ENCODE measurements around the gene DAGLB.
"Not testable (repeated sequence)": the region's sequence is repeated elsewhere in the genome, so short reads cannot be mapped to it uniquely, and the experiment has no call there.

Gene DAGLB

DNA sequence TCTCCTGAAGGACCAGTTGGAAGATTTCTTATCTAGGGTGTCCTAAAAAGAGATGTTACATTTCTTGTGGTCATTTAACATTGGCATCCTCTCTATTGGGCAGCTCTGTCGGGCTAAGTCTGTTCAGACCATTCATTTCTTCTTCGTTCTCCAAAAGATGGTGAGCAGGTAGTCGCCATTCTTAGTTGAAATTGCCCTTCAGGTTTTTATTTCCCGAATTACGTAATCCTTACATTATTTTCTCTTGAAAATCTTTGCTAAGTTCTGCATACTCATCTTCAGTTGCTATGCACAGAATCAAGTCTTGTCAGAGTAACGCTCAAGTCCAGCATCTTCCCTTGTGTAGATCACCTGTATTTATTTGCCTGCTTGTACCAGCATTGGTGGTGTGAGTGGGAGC, 53.6 kb downstream of the DAGLB start:
- DNase-seq: no peak

DNA sequence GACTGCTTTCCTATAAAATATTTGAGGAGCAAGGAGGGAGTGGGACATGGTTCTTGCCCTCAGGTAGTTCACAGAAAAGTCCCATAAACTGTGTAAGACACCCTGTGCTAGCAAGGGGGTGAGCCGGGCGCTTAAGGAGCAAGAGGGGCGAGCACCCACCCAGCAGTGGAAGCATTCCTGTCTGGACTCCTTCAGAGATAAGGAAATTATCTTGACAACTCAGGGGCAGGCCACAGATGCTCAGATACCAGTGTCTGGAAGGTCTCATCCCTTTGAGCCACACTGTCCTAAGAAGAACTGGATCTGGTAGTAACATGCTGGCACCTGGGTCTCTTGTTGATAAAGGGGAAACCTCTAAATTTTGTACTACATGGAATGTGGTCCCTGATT, 54.1 kb downstream of the DAGLB start:
- no peak for DNase-seq

DNA sequence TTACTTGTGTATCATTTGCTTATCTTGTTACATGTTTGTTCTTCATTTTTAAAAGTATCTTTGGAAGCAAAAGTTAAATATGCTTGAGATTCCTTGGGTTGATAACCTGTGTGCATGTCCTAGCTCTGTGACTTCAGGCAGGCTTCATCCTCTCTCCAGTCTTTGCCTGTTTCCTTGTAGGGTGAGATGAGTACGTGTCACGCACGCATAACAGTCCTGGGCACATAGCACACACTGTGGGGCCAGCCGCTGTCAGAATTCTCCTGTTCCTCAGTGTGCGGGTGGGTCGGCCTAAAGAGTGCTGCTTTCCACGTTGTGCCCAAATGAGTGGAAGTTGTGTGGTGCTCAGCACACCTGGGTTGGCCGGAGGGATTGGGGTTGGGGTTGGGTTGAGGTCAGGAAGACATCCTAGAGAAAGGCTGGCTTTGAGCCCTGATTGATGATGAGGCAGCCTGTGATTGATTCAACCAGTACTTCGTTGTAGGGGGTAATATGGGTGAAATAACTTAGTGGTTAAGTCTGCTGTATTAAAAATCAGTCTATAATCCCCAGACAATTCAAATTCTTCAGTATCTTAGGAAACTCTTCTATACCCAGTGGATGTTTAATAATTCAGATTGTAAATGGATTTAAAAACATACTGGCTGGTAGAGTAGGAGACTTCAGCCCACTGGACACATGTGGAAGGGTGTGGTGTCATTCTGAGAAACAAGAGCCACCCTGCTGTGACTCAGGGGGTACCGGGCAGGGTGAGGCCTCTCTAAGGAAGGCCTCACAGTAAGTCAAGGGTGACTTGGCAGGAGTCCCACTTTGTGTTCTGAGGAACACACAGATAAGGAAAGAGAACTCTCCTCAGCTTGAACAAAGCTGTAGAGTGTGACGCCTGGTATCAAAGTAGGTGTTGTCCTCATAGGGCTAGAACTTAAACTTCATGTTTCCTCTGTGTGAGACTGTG, 54.8 kb downstream of the DAGLB start:
- no peak for DNase-seq

GRCh38 chr7:6389728-6390127, 58.0 kb downstream of the DAGLB start:
- no peak for DNase-seq

DNA sequence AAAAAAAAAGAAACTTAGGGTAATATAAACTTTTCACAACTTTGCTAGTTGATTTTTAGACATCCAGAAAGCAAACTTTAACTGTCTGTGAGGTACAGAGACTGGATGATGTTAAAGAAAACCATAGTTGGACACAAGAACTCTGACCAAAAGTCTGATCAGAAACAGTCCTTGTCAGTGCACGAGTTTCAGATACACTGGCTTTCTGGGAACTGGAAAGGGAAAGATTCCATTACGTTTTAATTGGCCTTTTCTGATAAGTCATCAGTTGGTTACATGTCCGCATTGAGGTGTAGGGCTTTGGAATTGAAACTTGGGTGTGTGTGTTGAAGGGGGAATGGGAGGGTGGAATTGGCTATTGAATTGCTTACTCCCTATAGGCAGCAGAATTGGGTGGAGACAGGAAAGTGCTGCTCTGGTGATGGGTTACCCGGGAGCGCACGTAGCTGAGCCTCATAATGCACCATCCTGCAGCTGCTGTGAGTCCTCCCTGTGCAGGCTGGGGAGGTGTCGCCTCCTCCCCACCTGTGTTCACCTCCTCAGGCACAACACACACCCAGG, 59.9 kb downstream of the DAGLB start:
- DNase-seq: no peak

DNA sequence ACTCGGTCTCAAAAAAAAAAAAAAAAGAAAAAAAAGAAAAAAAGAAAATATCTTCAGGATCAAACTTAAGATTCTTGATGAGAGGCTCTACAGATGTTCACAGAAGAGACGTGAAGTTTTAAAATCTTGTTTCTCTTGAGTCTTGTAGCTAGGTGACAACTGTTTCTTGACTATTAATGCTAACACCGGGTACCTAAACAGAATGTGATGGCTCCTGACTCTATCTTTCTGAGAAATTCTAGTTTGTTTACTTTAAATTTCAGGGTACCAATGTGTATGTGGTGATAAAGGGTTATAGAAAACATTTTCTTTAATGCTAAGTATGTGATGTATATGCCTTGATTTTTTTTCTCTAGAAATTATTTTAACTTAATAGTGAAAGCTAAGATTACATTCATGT, 61.0 kb downstream of the DAGLB start:
- no peak for DNase-seq

- DNase-seq: peak; percentile 56
Observed at GRCh38 chr7:6385909-6386560, 61.7 kb downstream of the DAGLB start.

DNA sequence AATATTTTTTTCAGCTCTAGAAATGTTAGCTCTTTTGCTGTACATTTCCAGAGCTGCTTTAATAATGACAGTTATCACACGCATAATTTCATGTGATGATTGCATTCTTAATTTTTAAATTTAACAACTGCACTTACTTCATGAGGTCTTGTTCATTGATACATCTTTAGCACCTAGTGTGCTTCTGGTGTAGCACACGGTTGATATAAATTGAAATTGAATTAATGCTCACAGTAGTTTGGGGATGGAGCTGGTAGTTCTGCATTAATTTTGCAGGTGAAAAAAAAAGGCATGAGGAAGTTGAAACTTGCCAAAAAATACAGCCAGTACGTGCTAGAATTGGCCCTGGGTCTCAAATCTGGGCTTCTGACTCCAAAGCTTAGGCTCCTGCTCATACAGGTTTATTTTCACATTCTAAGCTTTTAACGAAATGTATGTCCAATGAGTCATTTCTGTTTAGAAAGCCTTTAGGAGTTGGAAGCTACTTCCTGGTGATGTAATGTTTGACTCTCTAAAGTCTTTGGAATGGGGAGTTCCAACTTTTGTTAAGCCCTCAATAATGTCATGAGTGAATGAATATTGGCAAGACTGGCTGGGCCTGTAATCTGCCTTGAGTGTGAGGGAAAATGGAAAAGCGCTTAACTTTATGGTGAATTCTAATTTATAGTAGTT, 62.5 kb downstream of the DAGLB start:
- no peak for DNase-seq

GRCh38 chr7:6384327-6384726, 63.4 kb downstream of the DAGLB start:
- no peak for DNase-seq

DNA sequence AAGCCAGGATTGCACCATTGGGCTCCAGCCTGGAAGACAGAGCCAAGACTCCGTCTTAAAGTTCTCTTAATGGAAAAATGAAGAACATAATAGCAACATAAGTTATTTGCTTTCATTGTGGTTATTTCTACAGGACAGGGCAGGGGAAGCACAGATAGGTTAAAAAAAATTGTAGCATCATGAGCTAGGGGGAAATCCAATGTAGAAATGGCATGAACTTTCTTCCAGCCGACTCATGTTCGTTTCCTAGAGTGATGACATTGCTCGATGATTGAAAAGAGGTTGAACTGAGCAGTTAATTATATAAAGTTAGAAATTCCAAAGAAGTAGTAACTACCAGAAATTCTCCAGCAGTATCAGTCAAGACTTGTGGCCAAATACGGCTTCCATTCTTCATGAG, 64.9 kb downstream of the DAGLB start:
- DNase-seq: no peak

DNA sequence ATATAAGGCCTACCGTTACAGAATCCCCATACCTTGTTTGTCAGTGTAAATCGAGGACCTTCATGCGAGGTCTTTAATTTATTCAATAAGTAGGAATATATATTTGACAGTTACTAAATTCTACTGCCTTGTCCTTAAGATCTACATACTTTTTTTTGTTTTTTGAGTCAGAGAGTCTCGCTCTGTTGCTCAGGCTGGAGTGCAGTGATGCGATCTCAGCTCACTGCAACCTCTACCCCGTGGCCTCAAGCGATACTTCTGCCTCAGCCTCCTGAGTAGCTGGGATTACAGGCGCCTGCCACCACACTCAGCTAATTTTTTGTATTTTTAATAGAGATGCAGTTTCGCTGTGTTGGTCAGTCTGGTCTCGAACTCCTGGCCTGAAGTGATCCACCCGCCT, 65.9 kb downstream of the DAGLB start:
- not testable (repeated sequence) for DNase-seq

- no peak for DNase-seq
Observed at GRCh38 chr7:6380310-6381095, 67.3 kb downstream of the DAGLB start.

- no peak for DNase-seq
Observed at GRCh38 chr7:6379886-6380285, 67.9 kb downstream of the DAGLB start.

DNA sequence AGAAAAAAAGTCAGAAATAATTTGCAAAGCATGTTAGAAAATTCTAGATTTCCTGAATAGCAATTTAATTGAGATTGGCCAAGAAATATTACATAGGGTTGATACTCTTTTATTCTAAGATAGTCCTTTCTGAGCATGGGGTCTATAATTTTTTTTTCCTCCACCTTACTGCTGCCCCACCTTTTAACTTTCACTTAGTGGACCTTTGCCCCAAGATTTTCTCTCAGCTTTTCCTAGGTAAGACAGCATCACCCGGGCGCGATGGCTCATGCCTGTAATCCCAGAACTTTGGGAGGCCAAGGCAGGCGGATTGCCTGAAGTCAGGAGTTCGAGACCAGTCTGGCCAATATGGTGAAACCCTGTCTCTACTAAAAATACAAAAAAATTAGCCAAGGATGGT, 69.2 kb downstream of the DAGLB start:
- not testable (repeated sequence) for DNase-seq

DNA sequence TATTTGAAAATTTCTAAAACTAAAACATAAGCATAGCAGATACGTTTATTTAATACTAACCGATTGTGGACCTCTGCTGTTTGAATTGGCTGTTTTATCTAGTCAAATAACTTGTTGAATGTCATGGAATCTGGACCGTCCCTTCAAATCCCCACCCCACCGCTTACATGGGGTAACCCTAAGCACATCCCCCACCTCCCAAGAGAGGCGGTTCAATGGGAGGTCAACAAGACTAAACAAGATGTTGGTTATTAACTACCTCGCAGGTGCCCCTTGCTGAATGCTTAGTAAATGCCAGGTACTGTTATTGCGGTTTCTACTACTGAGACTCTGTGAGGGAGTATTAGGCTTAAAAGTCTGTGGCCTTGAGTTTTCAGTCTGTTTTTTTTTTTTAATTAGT, 70.9 kb downstream of the DAGLB start:
- no peak for DNase-seq

DNA sequence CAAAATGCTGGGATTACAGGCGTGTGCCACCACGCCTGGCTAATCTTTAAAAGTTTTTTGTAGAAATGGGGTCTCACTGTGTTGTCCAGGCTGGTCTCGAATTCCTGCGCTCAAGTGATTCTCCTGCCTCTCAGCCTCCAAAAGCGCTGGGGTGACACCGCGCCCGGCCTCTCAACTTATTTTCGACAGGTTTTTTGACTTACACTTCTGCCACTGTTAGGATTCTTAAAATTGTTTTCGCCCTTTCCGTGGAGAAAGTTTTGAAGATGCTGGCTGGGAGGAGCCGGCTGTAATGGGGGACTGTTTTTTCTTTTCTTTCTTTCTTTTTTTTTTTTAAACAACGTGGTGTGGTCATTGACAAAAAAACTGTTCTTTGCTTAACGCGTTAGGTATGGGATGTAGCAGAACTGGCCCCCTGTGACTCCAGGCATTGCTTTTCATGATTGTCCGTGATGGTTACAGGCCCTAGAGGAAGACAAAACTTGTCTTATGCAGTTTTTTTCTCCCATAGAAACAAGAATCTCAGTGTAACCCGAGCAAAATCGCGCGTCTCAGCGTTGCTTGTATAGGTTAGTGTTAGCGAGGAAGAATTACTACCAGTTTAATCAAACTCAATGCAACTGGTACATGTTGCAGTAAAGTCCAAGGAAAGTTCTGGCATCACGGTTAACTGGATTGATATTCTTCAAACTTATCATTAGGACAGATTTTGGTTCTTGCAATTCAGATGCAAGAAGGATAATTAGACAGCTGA, 72.2 kb downstream of the DAGLB start:
- peak; percentile 9 for DNase-seq

GRCh38 chr7:6367701-6368211, 80.0 kb downstream of the DAGLB start:
- DNase-seq: no peak

GRCh38 chr7:6365451-6365850, 82.3 kb downstream of the DAGLB start:
- DNase-seq: no peak

GRCh38 chr7:6360841-6361240, 86.9 kb downstream of the DAGLB start:
- no peak for DNase-seq

GRCh38 chr7:6359734-6360133, 88.0 kb downstream of the DAGLB start:
- no peak for DNase-seq

Data from NCI-H146 (cell line).